ENCODE data around the gene TRMT10B.
"Not testable (repeated sequence)": the region's sequence is repeated elsewhere in the genome, so short reads cannot be mapped to it uniquely, and the experiment has no call there.

Gene TRMT10B

DNA sequence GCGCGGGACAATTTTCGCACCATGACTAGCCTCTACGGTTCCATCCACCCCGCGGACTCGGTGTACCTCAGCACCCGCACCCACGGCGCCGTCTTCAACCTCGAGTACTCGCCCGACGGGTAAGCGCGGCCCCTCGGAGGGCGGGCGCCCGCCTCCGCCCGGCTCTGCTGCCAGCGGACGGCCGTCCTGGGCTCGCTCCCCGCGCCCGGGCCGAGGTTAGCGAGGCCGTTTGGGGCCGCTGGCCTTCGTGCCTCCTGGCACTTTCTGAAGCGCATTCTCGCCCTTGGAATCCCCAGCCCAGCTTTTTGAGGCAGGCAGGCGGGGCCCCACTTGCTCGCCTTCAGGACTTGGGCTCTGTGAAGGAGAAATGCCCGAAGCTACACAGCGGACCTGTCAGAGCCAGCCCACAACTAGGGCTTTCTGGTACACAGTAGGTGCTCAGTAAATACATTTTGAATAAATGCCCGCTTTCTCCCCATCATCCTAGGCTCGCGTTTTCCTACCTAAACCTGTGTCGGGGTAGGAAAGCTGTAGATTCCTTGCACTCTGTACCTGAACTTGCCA lies 47.8 kb downstream of the TRMT10B start:
- peak; percentile 18 for DNase-seq (ENCODE audit: low read depth)

DNA sequence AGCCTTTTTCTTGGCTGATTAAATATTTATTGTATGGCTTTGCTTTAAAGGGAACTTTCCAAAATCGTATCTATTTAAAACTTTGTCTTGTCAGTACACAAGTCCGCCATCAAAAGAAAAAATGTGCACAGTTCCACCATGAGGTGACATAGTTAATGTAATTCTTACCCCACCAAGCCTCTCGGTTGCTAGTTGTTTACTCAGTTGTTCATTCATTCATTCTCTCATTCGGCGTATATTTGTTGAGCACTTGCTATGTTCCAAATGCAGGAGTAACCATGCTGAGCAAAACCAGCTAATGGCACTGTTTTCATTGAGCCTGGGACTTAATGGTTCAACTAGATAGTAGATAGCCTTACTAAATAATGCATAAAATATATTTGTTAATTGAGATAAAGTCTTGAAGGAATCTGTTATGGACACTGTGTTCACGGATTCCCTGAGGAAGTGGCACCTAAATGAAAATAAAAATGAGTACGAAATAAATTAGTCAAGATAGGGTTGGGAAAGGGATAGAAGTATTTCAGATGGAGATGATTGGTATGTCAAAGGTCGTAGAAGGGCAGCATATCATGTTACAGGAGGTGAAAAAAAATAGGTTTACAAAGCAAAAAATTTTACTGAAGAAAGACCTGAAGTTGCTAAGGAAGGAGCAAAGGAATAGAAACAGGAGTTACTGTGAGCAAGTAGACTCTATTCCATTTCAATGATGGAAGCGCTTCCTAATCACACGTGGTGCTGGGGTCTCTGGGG lies 48.5 kb downstream of the TRMT10B start:
- no peak for DNase-seq (ENCODE audit: low read depth)

DNA sequence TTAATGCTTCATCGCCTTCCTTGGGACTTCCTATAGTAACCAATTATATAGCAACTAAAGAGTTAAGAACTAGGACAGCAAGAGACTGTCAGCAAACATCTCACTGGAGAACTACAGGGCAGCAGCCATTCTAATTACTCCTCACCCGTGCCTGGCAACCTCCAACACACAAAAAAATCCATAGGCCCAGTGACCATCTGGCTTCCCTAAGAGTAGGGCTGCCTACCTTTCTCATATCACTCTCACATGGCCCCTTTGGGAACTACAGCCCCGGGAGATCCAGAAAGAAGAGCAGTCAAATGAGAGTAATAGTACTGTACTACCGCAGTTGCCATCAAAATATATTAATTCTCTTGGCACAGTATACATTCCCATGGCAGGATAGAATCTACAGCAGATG lies 52.7 kb downstream of the TRMT10B start:
- DNase-seq (ENCODE audit: low read depth), result no peak

DNA sequence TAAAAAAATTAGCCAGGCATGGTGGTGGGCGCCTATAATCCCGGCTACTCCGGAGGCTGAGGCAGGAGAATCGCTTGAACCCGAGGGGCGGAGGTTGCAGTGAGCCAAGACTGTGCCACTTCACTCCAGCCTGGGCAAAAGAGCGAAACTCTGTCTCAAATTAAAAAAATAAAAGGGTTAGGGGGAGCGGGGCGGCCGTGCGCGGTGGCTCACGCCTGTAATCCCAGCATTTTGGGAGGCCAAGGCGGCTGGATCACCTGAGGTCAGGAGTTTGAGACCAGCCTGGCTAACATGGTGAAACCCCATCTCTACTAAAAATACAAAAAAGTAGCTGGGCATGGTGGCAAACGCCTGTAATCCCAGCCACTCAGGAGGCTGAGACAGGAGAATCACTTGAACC lies 56.1 kb downstream of the TRMT10B start:
- not testable (repeated sequence) for DNase-seq (ENCODE audit: low read depth)

DNA sequence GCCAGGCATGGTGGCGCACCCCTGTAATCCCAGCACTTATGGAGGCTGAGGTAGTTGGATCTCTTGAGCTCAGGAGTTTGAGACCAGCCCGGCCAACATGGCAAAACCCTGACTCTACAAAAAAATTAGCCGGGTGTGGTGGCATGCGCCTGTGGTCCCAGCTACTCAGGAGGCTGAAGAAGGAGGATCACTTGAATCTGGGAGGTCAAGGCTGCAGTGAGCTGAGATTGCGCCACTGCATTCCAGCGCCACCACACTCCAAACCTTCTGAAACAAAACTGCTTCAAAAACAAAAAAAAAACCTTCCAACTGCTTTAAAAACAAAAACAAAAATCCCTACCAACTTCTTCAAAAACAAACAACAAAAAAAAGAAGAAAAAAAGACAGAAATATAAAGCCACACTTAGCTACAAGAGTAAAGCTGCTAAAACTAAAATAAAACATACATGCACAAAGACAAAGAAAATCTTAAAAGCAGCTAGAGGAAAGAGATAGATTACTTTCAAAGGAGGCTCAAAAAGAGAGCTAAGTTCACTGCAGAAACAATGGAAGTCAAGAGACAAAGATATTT lies 58.4 kb downstream of the TRMT10B start:
- no peak for DNase-seq (ENCODE audit: low read depth)

DNA sequence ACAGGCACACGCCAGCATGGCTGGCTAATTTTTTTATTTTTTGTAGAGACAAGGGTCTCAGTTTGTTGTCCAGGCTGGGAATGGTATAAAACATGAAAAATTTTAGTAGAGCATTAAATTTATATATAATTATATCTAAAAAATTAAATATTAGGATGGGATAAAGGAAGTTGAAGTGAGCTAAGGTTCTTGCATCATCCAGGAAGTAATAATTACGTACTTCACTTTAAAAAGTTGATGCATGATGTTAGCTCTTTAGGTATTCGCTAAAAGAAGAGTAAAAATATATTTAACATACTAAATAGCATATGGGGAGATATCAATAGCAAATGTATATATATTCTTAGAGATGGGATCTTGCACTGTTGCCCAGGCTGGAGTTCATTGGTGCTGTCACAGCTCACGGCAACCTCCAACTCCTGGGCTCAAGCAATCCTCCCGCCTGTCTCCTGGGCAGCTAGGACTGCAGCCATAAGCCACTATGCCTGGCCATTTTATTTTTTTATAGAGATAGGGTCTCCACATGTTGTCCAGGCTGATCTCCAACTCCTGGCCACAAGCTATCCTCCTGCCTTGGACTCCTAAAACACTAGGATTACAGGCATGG lies 59.3 kb downstream of the TRMT10B start:
- no peak for DNase-seq (ENCODE audit: low read depth)

DNA sequence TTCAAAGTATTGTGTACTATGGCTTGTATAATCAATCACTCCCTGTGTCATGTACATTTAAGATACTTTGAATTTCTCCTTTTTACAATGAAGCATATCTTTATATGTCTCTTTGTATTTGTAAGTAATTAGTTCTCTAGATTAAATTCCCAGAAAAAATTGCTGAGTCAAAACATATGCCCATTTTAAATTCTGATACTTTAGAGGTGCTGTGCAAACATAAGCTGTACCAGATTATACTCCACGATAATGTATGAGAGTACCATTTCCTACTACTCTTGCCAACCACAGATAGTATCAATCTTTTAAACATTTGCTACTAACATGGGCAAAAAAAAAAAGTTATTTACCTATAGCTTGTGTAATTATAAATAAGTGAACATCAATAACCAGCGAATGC lies 65.2 kb downstream of the TRMT10B start:
- DNase-seq (ENCODE audit: low read depth), result no peak

DNA sequence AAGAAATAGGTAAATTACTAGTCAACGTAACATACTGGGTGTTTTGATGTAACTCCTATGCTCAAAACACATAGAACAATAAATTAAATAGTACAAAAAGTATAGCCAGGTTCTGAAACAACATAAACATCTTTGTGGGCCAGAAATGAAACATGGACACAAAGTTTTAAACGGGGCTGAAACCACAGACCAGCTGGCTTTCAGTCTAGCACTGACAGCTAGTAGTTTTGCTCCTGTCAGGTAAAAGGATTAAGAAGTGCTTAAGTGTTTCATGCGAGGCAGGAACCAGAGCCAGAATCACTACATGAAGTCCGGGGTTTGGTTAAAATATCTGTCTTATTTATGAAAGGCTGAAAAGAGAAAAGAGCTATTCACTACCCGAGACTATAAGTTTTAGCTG lies 66.5 kb downstream of the TRMT10B start:
- no peak for DNase-seq (ENCODE audit: low read depth)

DNA sequence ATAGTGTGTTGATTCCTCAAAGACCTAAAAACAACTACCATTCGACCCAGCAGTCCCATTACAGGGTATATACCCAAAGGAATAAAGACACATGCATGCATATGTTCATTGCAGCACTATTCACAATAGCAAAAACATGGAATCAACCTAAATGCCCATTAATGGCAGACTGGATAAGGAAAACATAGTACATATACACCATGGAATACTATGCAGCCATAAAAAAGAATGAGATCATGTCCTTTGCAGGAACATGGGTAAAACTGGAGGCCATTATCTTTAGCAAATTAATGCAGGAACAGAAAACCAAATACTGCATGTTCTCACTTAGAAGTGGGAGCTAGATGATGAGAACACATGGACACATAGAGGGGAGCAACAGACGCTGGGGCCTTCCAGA lies 71.6 kb downstream of the TRMT10B start:
- not testable (repeated sequence) for DNase-seq (ENCODE audit: low read depth)

DNA sequence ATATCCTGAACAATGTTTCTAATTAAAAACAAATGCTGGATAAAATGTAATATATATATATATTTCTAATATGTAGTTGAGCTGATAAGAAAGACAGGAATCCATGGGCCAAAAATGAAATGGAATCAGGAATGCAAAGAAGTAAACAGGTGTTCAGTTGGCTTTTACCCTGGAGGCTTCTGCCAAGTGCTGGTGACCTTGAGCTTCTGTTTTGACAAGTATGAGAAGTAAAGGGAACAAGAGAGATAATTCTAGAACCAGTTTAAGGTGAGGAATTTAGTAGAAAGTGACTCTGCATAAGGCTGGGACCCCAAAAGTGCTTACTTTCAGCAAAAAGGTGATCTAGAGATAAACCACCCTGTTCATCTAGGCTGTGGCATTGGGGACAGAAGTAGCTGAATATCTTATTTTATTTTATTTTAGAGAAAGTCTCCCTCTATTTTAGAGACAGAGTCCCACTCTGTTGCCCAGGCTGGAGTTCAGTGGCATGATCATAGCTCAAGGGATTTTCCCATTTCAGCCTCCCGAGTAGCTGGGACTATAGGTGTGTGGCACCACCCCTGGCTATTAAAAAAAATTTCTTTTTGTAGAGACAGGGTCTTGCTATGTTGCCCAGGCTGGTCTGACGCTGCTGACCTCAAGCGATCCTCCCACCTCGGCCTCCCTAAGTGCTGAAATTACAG lies 74.0 kb downstream of the TRMT10B start:
- no peak for DNase-seq (ENCODE audit: low read depth)

Measured in stimulated activated CD8-positive, alpha-beta memory T cell treated with anti-CD3 and anti-CD28 coated beads, Interleukin-4, amount 100 ng/mL, for 24 hours (primary cell).